Measurements from ENCODE around the gene CYFIP2. TPM values are rescaled to one million over a fixed set of nuclear protein-coding genes. Genes with fewer than 3 reads are reported as not detected.
A peak's percentile ranks its signal among the peaks of the same experiment; 100 is the strongest.

Gene CYFIP2
- total RNA-seq, 1 donor from 2014 or later: 82.9 TPM

DNA sequence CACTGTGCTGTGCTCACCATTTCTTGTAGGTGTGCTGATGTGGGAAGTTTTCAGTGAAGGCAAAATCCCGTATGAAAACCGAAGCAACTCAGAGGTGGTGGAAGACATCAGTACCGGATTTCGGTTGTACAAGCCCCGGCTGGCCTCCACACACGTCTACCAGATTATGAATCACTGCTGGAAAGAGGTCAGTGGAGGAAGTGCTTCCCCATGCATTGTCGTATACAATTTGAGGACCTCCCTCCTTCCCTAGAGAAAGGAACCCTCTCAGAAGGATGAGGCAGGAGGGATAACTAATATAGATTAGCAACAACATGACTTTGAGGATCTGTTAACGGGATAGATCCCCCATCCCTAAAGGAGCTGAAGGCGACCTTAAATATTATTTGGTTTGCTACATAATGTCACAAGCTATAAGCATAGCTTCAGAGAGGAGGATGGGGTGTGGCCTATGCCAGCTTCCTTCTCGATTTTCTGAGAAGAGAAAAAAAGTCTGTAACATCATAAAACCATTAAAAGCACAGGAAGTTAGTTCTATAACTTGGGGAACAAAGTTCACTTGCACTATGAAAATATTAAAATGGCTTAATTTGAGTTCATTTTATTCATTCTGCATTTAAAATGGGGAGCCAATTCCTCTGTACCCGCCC, 17.0 kb upstream of the CYFIP2 start:
- no peaks in the 10 kb centered on the region for H3K36me3 Mint-ChIP-seq
- no peak for DNase-seq (ENCODE audit: low spot score in 2 of 2, unreplicated experiment in 2 of 2)
- no peak overlapping the region for H3K27ac Mint-ChIP-seq
- no peak overlapping the region for H3K4me3 Mint-ChIP-seq
- peaks cover 7% of the 10 kb centered on the region for H3K4me1 Mint-ChIP-seq
- H3K9me3 Mint-ChIP-seq: no peaks in the 10 kb centered on the region
- H3K27me3 Mint-ChIP-seq (ENCODE audit: low read depth): no peaks in the 10 kb centered on the region
- TF ChIP-seq, protein P1, sequence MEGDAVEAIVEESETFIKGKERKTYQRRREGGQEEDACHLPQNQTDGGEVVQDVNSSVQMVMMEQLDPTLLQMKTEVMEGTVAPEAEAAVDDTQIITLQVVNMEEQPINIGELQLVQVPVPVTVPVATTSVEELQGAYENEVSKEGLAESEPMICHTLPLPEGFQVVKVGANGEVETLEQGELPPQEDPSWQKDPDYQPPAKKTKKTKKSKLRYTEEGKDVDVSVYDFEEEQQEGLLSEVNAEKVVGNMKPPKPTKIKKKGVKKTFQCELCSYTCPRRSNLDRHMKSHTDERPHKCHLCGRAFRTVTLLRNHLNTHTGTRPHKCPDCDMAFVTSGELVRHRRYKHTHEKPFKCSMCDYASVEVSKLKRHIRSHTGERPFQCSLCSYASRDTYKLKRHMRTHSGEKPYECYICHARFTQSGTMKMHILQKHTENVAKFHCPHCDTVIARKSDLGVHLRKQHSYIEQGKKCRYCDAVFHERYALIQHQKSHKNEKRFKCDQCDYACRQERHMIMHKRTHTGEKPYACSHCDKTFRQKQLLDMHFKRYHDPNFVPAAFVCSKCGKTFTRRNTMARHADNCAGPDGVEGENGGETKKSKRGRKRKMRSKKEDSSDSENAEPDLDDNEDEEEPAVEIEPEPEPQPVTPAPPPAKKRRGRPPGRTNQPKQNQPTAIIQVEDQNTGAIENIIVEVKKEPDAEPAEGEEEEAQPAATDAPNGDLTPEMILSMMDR (IDR thresholded peaks at IDR 0.05; ENCODE audit: unreplicated experiment): no peak

DNA sequence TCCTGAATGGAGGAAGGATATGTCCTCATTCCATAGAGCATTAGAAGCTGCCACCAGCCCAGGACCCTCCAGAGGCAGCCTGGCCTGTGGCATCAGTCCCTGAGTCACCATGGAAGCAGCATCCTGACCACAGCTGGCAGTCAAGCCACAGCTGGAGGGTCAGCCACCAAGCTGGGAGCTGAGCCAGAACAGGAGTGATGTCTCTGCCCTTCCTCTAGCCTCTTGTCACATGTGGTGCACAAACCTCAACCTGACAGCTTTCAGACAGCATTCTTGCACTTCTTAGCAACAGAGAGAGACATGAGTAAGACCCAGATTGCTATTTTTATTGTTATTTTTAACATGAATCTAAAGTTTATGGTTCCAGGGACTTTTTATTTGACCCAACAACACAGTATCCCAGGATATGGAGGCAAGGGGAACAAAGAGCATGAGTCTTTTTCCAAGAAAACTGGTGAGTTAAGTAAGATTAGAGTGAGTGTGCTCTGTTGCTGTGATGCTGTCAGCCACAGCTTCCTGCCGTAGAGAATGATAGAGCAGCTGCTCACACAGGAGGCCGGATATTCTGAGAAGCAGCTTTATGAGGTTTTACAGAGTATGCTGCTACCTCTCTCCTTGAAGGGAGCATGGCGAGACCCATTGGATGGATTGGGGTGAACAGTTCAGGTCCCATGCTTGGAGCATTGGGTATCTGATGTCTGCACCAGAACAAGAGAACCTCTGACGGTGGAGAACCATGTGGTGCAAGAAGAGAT, 13.0 kb upstream of the CYFIP2 start:
- H3K4me3 Mint-ChIP-seq: no peak overlapping the region
- H3K36me3 Mint-ChIP-seq: no peaks in the 10 kb centered on the region
- H3K4me1 Mint-ChIP-seq: peaks cover 7% of the 10 kb centered on the region
- no peak for DNase-seq (ENCODE audit: low spot score in 2 of 2, unreplicated experiment in 2 of 2)
- TF ChIP-seq, protein P1 (IDR thresholded peaks at IDR 0.05; ENCODE audit: unreplicated experiment): no peak
- H3K27me3 Mint-ChIP-seq (ENCODE audit: low read depth): no peaks in the 10 kb centered on the region
- H3K27ac Mint-ChIP-seq: no peak overlapping the region
- H3K9me3 Mint-ChIP-seq: no peaks in the 10 kb centered on the region

DNA sequence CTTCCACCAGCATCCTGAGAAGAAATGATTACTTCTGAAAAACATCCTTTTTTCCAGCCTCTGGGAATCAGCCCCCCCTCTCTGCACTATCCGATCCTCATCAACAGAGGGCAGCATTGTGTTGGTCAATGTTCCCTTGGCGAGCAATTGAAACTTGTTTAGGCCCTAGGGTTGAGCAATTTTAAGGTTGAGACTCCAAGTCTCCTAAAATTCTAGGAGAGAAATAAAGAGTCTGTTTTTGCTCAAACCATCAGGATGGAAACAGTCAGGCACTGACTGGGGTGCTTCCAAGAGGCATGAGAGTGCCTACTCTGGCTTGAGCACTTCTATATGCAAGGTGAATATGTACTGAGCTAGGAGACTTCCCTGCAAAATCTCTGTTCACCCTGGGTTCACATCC, 12.4 kb upstream of the CYFIP2 start:
- Mint-ChIP-seq H3K4me3 (no peak overlapping the region), H3K27ac (no peak overlapping the region), H3K27me3 (ENCODE audit: low read depth) (no peaks in the 10 kb centered on the region), H3K9me3 (no peaks in the 10 kb centered on the region), H3K4me1 (peaks cover 7% of the 10 kb centered on the region), H3K36me3 (no peaks in the 10 kb centered on the region)
- peak in 1 of 2 experiments; percentile 68 for DNase-seq (ENCODE audit: low spot score in 2 of 2, unreplicated experiment in 2 of 2)
- TF ChIP-seq, protein P1 (IDR thresholded peaks at IDR 0.05; ENCODE audit: unreplicated experiment): peak; percentile 76

DNA sequence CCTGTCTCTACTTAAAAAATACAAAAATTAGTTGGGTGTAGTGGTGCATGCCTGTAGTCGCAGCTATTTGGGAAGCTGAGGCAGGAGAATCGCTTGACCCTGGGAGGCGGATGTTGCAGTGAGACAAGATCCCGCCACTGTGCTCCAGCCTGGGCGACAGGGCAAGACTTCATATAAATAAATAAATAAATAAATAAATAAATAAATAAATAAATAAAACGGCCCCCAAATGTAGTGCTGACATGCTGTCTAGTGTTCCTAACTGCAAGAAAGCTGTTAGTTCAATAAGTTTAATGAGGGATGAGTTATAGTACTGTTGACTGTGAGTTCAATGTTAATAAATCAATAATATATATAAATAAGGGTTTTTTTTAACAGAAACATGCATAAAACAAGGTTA, 7.5 kb upstream of the CYFIP2 start:
- DNase-seq (ENCODE audit: low spot score in 2 of 2, unreplicated experiment in 2 of 2): no peak
- TF ChIP-seq, protein P1 (IDR thresholded peaks at IDR 0.05; ENCODE audit: unreplicated experiment): no peak
- no peak overlapping the region for H3K4me3 Mint-ChIP-seq
- no peak overlapping the region for H3K27ac Mint-ChIP-seq
- H3K9me3 Mint-ChIP-seq: peaks cover 3% of the 10 kb centered on the region
- no peaks in the 10 kb centered on the region for H3K4me1 Mint-ChIP-seq
- H3K27me3 Mint-ChIP-seq (ENCODE audit: low read depth): peaks cover 23% of the 10 kb centered on the region
- H3K36me3 Mint-ChIP-seq: no peaks in the 10 kb centered on the region

DNA sequence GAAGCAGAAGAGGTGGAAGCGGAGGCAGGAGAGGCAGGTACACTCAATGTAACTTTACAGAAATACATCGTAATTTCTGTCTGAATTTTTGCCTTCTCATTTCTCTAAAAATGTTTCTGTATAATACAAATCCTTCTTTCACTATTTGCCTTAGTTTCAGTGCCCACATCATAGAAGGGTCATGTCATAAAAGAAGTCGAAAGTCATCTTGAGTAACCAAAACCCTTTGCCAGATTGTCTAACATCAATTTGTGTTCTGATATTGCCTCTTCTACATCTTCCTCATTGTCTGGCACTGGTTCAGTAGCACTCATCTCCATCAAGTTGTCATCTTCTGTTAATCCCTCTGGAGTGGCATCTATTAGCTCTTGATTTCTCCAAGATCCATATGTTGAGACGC, 6.2 kb upstream of the CYFIP2 start:
- no peak for DNase-seq (ENCODE audit: low spot score in 2 of 2, unreplicated experiment in 2 of 2)

More for the DNA sequence above, 6.2 kb upstream of the CYFIP2 start:
- Mint-ChIP-seq H3K27ac (no peak overlapping the region), H3K27me3 (ENCODE audit: low read depth) (peaks cover 28% of the 10 kb centered on the region), H3K4me3 (no peak overlapping the region), H3K36me3 (no peaks in the 10 kb centered on the region), H3K4me1 (no peaks in the 10 kb centered on the region), H3K9me3 (peaks cover 3% of the 10 kb centered on the region)
- TF ChIP-seq, protein P1 (IDR thresholded peaks at IDR 0.05; ENCODE audit: unreplicated experiment): no peak

Data from mesothelial cell of epicardium (in vitro differentiated cells).